Stimulated activated CD8-positive, alpha-beta memory T cell treated with anti-CD3 and anti-CD28 coated beads, Interleukin-4, amount 100 ng/mL, for 4 hours (primary cell): Measurements from ENCODE around the gene C16orf74.

Source experiments
- DNase-seq, 2 donors: peaks; one replicate each; pipeline ENCODE4 v3.0.0-alpha.2; 2020; ENCODE audit warnings: low read depth in 2 of 2, low spot score in 1 of 2

C16orf74 gene

GRCh38 chr16:85719605-85720301, 31.1 kb downstream of the C16orf74 start:
- DNase-seq = no peak

- DNase-seq = no peak
These were observed 32.2 kb downstream of the C16orf74 start for GRCh38 chr16:85718682-85719081.

- no peak for DNase-seq
These were observed 32.8 kb downstream of the C16orf74 start for GRCh38 chr16:85718153-85718477.

- DNase-seq = peak; percentile 12 to 38
These were observed 33.3 kb downstream of the C16orf74 start for GRCh38 chr16:85717393-85718152.

GRCh38 chr16:85716680-85717038, 34.2 kb downstream of the C16orf74 start:
- no peak for DNase-seq

- DNase-seq = no peak
These were observed 34.7 kb downstream of the C16orf74 start for GRCh38 chr16:85716022-85716679.

- DNase-seq = no peak
These were observed 35.5 kb downstream of the C16orf74 start for GRCh38 chr16:85715169-85716021.

GRCh38 chr16:85712801-85713200, 38.1 kb downstream of the C16orf74 start:
- DNase-seq = no peak

GRCh38 chr16:85711982-85712587, 38.8 kb downstream of the C16orf74 start:
- no peak for DNase-seq

- DNase-seq = no peak
These were observed 40.2 kb downstream of the C16orf74 start for GRCh38 chr16:85710732-85711131.

GRCh38 chr16:85709766-85710585, 40.9 kb downstream of the C16orf74 start:
- DNase-seq = no peak

- DNase-seq = no peak
These were observed 42.6 kb downstream of the C16orf74 start for GRCh38 chr16:85708338-85708737.

GRCh38 chr16:85707528-85708095, 43.3 kb downstream of the C16orf74 start:
- no peak for DNase-seq

- DNase-seq = no peak
These were observed 44.4 kb downstream of the C16orf74 start for GRCh38 chr16:85706449-85707034.

- no peak for DNase-seq
These were observed 45.7 kb downstream of the C16orf74 start for GRCh38 chr16:85704900-85705846.

GRCh38 chr16:85704011-85704410, 46.9 kb downstream of the C16orf74 start:
- DNase-seq = no peak

- DNase-seq = no peak
These were observed 51.3 kb downstream of the C16orf74 start for GRCh38 chr16:85699628-85700027.

GRCh38 chr16:85698935-85699558, 51.8 kb downstream of the C16orf74 start:
- DNase-seq = no peak
